Esophagus muscularis mucosa (tissue), 4 donors: ENCODE results near the gene DNAJC11. TPM values are rescaled to one million over a fixed set of nuclear protein-coding genes. Genes with fewer than 3 reads are reported as not detected.

Experiments
- DNase-seq: peaks from one replicate; pipeline ENCODE4 v3.0.0-alpha.2; 2017; ENCODE audit errors: extremely low spot score
- H3K27ac ChIP-seq, 4 donors: fragments of 200-600 bp; sonication (generic); replicated peaks in 1 of 4; 1 replicate in 3 of 4; 2 replicates in 1 of 4; pipeline ENCODE4 v1.5.1; 2016 to 2019; ENCODE audit warnings: mild to moderate bottlenecking in 1 of 4
- H3K27me3 ChIP-seq, 4 donors: fragments of 200-600 bp; sonication (generic); one replicate each; pipeline versions ENCODE4 v1.5.1 to v1.6.0; 2016 to 2019
- H3K36me3 ChIP-seq, 4 donors: fragments of 200-600 bp; sonication (generic); one replicate each; pipeline ENCODE4 v1.5.1; 2016 to 2019
- H3K4me1 ChIP-seq, 4 donors: fragments of 200-600 bp; sonication (generic); one replicate each; pipeline ENCODE4 v1.5.1; 2016 to 2019
- H3K4me3 ChIP-seq, 4 donors: fragments of 200-600 bp; sonication (generic); 1 replicate in 2 of 4; 2 replicates in 2 of 4; pipeline ENCODE4 v1.5.1; 2016 to 2019; ENCODE audit warnings: mild to moderate bottlenecking in 4 of 4, moderate library complexity in 1 of 4
- H3K9me3 ChIP-seq, 4 donors: fragments of 200-600 bp; sonication (generic); 1 replicate in 3 of 4; 2 replicates in 1 of 4; pipeline ENCODE4 v1.5.1; 2016 to 2019
- CTCF ChIP-seq, 3 experiments: fragments of 200-600 bp in 2 of 3; fragments of 450-650 bp in 1 of 3; sonication (generic) in 2 of 3; IDR thresholded peaks; one replicate each; pipeline ENCODE4 v1.5.1; 2017 to 2019; ENCODE audit warnings: antibody characterized with exemption in 3 of 3, mild to moderate bottlenecking in 2 of 3, moderate library complexity in 1 of 3
- EP300 ChIP-seq: sonication (generic); formaldehyde crosslinking; IDR thresholded peaks from one replicate; pipeline ENCODE4 v1.6.1; 2017; ENCODE audit warnings: antibody characterized with exemption
- POLR2A ChIP-seq: fragments of 450-650 bp; IDR thresholded peaks from one replicate; pipeline ENCODE4 v1.6.1; 2017; ENCODE audit warnings: antibody characterized with exemption, moderate library complexity, mild to moderate bottlenecking, low read depth
- POLR2AphosphoS5 ChIP-seq, 2 donors: sonication (generic); formaldehyde crosslinking; IDR thresholded peaks; one replicate each; pipeline ENCODE4 v1.6.1; 2017; ENCODE audit warnings: antibody characterized with exemption in 2 of 2
- WGBS: methylation state at CpG from one replicate; pipeline ENCODE4 v1.1.5; 2018; 5-methylcytosine and 5-hydroxymethylcytosine counted together
- intact Hi-C: fragments of 100-400 bp; cut with DNase I; formaldehyde crosslinking; loops from one replicate; pipeline ENCODE4 v1.15.1; 2023
- total RNA-seq, 4 donors: library from RNA; depleted of rRNA; stranded (reverse); fragments of >200 nt; gene quantifications; one replicate each; pipeline versions ENCODE4 v1.1.0 to v1.2.1, GENCODE V29; 2016

The DNAJC11 gene
- total RNA-seq, 4 donors from 2014 or later, result 19.4 to 37.8 (median 29.0) TPM

GRCh38 chr1:6614929-6615785 is 86.5 kb downstream of the DNAJC11 start:
- H3K27me3 ChIP-seq, result no peaks in the 10 kb centered on the region
- TF ChIP-seq POLR2A, result no peak
- TF ChIP-seq EP300, result no peak
- no peak for TF ChIP-seq CTCF (IDR thresholded peaks at IDR 0.05)
- no peak for TF ChIP-seq POLR2AphosphoS5 (IDR thresholded peaks at IDR 0.05)
- under 1% methylated on average over 23 of the region's 82 CpGs for WGBS
- no peaks in the 10 kb centered on the region for H3K9me3 ChIP-seq
- H3K36me3 ChIP-seq, result peaks cover 8 to 33% (median 19%) of the 10 kb centered on the region in 4 donors
- H3K4me3 ChIP-seq, result peak overlapping the region; percentile 91 to 100 (median 98)
- peaks cover 25 to 58% (median 55%) of the 10 kb centered on the region in 4 donors for H3K4me1 ChIP-seq
- intact Hi-C loops, result no loop called here
- peak overlapping the region; percentile 94 to 100 (median 99) for H3K27ac ChIP-seq
- DNase-seq, result no peak

- intact Hi-C loops, result no loop called here
- no peak for DNase-seq
- Histone ChIP-seq H3K27me3 (no peaks in the 10 kb centered on the region), H3K9me3 (no peaks in the 10 kb centered on the region), H3K4me1 (peaks cover 28 to 66% (median 64%) of the 10 kb centered on the region in 4 donors), H3K27ac (peak overlapping the region; percentile 94 to 100 (median 99)), H3K4me3 (peak overlapping the region; percentile 91 to 100 (median 98)), H3K36me3 (peaks cover 0 to 24% (median 11%) of the 10 kb centered on the region in 4 donors)
- no peak for TF ChIP-seq CTCF (IDR thresholded peaks at IDR 0.05)
- no peak for TF ChIP-seq POLR2AphosphoS5 (IDR thresholded peaks at IDR 0.05)
- no peak for TF ChIP-seq EP300
- TF ChIP-seq POLR2A, result no peak
- WGBS, result 4% methylated on average over 23 of the region's 117 CpGs
Observed at GRCh38 chr1:6614019-6614928, 87.3 kb downstream of the DNAJC11 start.

GRCh38 chr1:6613361-6614018 is 88.1 kb downstream of the DNAJC11 start, which contains the start of gene PHF13:
Gene PHF13, plus strand, starts transcription at chr1:6613731. Its CDS starts 336 bp downstream, at chr1:6614067.
- intact Hi-C loops, result no loop called here
- Histone ChIP-seq H3K4me3 (peak within 1 kb of the TSS; percentile 91 to 100 (median 98)), H3K9me3 (no peaks in the 10 kb centered on the region), H3K4me1 (peaks cover 31 to 72% (median 68%) of the 10 kb centered on the region in 4 donors), H3K27me3 (no peaks in the 10 kb centered on the region), H3K36me3 (peaks cover 0 to 16% (median 7%) of the 10 kb centered on the region in 4 donors), H3K27ac (peak within 1 kb of the TSS; percentile 94 to 100 (median 99))
- 0% methylated on average over 9 of the region's 84 CpGs for WGBS
- DNase-seq, result peak; percentile 100
- peak; percentile 51 for TF ChIP-seq POLR2A
- peak; percentile 84 to 91 for TF ChIP-seq POLR2AphosphoS5 (IDR thresholded peaks at IDR 0.05)
- TF ChIP-seq EP300, result no peak
- TF ChIP-seq CTCF (IDR thresholded peaks at IDR 0.05), result peak in 1 of 3 experiments; percentile 0

- H3K9me3 ChIP-seq, result no peaks in the 10 kb centered on the region
- WGBS, result under 1% methylated on average over 44 of the region's 67 CpGs
- H3K4me1 ChIP-seq, result peaks cover 31 to 70% (median 67%) of the 10 kb centered on the region in 4 donors
- H3K27me3 ChIP-seq, result no peaks in the 10 kb centered on the region
- no peak for DNase-seq
- peak overlapping the region; percentile 91 to 100 (median 98) for H3K4me3 ChIP-seq
- TF ChIP-seq EP300 (no peak), POLR2AphosphoS5 (IDR thresholded peaks at IDR 0.05) (peak in 1 of 2 donors; percentile 75), CTCF (IDR thresholded peaks at IDR 0.05) (peak in 1 of 3 experiments; percentile 19), POLR2A (peak; percentile 72)
- intact Hi-C loops, result no loop called here
- H3K36me3 ChIP-seq, result peaks cover 0 to 9% (median 4%) of the 10 kb centered on the region in 4 donors
- H3K27ac ChIP-seq, result peak overlapping the region; percentile 91 to 100 (median 96)
Observed at GRCh38 chr1:6612641-6613360, 88.8 kb downstream of the DNAJC11 start.
